Mammary epithelial cell (primary cell): ENCODE results near the gene CHSY1.

Source experiments
- EZH2 ChIP-seq: IDR thresholded peaks from 2 replicates; pipeline ENCODE4 v1.6.1; 2012; ENCODE audit warnings: low read length, inconsistent platforms, borderline replicate concordance
- TF ChIP-seq, protein P1 (sequence below), 2 donors: IDR thresholded peaks in 1 of 2; conservative IDR thresholded peaks in 1 of 2; 2 replicates each; pipeline ENCODE4 v1.5.1; 2011 to 2012; ENCODE audit warnings: inconsistent platforms in 2 of 2, low read length in 2 of 2, mild to moderate bottlenecking in 2 of 2, control low read depth in 1 of 2, low read depth in 1 of 2; ENCODE audit not compliant: insufficient read depth in 1 of 2; ENCODE audit errors: extremely low read depth in 1 of 2

DNA sequence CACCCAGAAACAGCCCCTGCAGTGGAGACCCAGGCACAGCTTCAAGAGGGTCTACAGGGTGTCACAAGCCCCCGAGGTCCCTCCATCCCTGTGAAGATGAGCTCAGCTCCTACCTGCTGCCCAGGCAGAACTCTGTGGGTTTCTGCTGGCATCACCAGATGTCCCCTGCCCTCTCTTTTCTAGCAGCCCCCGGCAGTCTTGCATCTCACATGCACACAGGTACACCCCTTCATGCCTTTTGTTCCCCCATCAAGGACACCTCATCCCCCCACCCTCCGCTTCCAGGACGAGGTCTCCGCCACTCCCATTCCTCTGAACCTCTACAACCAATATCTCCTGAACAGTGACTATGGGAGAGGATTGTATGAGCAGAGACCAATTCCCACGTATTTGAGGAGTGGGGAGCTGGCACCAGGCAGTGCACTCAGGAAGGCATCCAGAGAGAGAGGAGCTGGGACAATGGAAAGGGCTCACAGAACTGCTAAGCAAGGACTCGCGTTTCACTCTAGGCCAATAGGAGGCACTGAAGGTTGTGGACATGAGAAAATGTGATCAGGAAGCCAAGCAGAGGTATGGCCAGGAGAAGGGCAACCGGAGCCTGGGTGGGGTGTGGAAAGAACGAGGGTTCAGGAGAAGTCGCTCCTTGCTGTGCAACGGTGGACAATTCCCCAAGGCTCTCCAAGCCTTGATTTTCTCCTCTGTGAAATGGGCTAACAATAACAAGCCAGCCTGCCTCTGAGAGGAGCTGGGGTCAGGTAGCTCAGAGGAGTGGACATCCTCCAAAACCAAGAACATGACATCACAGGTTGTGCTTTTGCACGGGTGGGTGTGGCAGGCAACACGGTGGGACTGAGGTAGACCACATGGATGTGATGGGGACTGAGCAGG is 115.2 kb downstream of the CHSY1 start:
- TF ChIP-seq, protein P1, sequence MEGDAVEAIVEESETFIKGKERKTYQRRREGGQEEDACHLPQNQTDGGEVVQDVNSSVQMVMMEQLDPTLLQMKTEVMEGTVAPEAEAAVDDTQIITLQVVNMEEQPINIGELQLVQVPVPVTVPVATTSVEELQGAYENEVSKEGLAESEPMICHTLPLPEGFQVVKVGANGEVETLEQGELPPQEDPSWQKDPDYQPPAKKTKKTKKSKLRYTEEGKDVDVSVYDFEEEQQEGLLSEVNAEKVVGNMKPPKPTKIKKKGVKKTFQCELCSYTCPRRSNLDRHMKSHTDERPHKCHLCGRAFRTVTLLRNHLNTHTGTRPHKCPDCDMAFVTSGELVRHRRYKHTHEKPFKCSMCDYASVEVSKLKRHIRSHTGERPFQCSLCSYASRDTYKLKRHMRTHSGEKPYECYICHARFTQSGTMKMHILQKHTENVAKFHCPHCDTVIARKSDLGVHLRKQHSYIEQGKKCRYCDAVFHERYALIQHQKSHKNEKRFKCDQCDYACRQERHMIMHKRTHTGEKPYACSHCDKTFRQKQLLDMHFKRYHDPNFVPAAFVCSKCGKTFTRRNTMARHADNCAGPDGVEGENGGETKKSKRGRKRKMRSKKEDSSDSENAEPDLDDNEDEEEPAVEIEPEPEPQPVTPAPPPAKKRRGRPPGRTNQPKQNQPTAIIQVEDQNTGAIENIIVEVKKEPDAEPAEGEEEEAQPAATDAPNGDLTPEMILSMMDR (conservative IDR thresholded peaks at IDR 0.05 in 1 of 2, IDR thresholded peaks at IDR 0.05 in 1 of 2; ENCODE audit: extremely low read depth in 1 of 2, insufficient read depth in 1 of 2, low read depth in 1 of 2, low read length in 2 of 2) = no peak
- no peak for TF ChIP-seq EZH2
